GM19099 (cell line): ENCODE results near the gene MRPL40.
A peak's percentile ranks its signal among the peaks of the same experiment; 100 is the strongest.

ENCODE experiments used
- POLR2A ChIP-seq: IDR thresholded peaks from 3 replicates; pipeline ENCODE4 v1.6.1; 2011; ENCODE audit warnings: low read depth; ENCODE audit not compliant: insufficient read length; ENCODE audit errors: extremely low read depth

MRPL40 gene

GRCh38 chr22:19478901-19479354 lies 46.6 kb downstream of the MRPL40 start, which contains the start of gene UFD1:
UFD1 (minus strand) TSS chr22:19479193; CDS start chr22:19479085, 108 bp downstream.
- TF ChIP-seq POLR2A = peak; percentile 65

GRCh38 chr22:19479355-19480172 lies 47.2 kb downstream of the MRPL40 start, which contains the start of gene CDC45:
CDC45 (plus strand) TSS chr22:19479920; CDS start chr22:19479969, 49 bp downstream.
- TF ChIP-seq POLR2A = peak; percentile 72

- TF ChIP-seq POLR2A = no peak
Measured at GRCh38 chr22:19480173-19480568, 47.8 kb downstream of the MRPL40 start.

- TF ChIP-seq POLR2A = no peak
Measured at GRCh38 chr22:19480789-19481188, 48.4 kb downstream of the MRPL40 start.

GRCh38 chr22:19482297-19482696 lies 50.0 kb downstream of the MRPL40 start:
- no peak for TF ChIP-seq POLR2A

GRCh38 chr22:19483481-19484244 lies 51.3 kb downstream of the MRPL40 start:
- TF ChIP-seq POLR2A = no peak
